Mesenchymal stem cell (in vitro differentiated cells and primary cell): ENCODE measurements around the gene KDM4C.
A peak's percentile ranks its signal among the peaks of the same experiment; 100 is the strongest.

ENCODE experiments used
- DNase-seq: peaks from one replicate; pipeline ENCODE4 v3.0.0-alpha.2; 2013
- H2AFZ ChIP-seq: one replicate; pipeline ENCODE4 v1.6.1; 2013; ENCODE audit warnings: low read depth, mild to moderate bottlenecking, control low read depth, inconsistent platforms, low read length, moderate library complexity
- H2AK5ac ChIP-seq: 2 replicates; pipeline ENCODE4 v1.6.1; 2013; ENCODE audit warnings: low read length, moderate library complexity, mild to moderate bottlenecking, inconsistent platforms; ENCODE audit not compliant: severe bottlenecking
- H2BK120ac ChIP-seq: one replicate; pipeline ENCODE4 v1.6.1; 2013; ENCODE audit warnings: low read depth, mild to moderate bottlenecking, inconsistent platforms, low read length, moderate library complexity
- H2BK12ac ChIP-seq, 2 experiments: one replicate each; pipeline ENCODE4 v1.6.1; 2013; ENCODE audit warnings: inconsistent platforms in 2 of 2, low read length in 2 of 2, mild to moderate bottlenecking in 2 of 2, moderate library complexity in 2 of 2, control low read depth in 1 of 2
- H2BK15ac ChIP-seq: one replicate; pipeline ENCODE4 v1.6.1; 2013; ENCODE audit warnings: mild to moderate bottlenecking, low read depth, inconsistent platforms; ENCODE audit not compliant: poor library complexity, severe bottlenecking
- H2BK5ac ChIP-seq: 2 replicates; pipeline ENCODE4 v1.6.1; 2013; ENCODE audit warnings: low read depth, mild to moderate bottlenecking, low read length, control low read depth, inconsistent platforms; ENCODE audit not compliant: poor library complexity, severe bottlenecking
- H3K14ac ChIP-seq, 2 experiments: one replicate each; pipeline ENCODE4 v1.6.1; 2013; ENCODE audit warnings: inconsistent platforms in 2 of 2, low read length in 2 of 2, control low read depth in 1 of 2, mild to moderate bottlenecking in 1 of 2, moderate library complexity in 1 of 2
- H3K18ac ChIP-seq, 2 experiments: one replicate each; pipeline ENCODE4 v1.6.1; 2013; ENCODE audit warnings: inconsistent platforms in 2 of 2, low read length in 2 of 2, control low read depth in 1 of 2, low read depth in 1 of 2, mild to moderate bottlenecking in 1 of 2
- H3K23ac ChIP-seq, 2 experiments: one replicate each; pipeline ENCODE4 v1.6.1; 2013; ENCODE audit warnings: inconsistent platforms in 2 of 2, low read length in 2 of 2, mild to moderate bottlenecking in 2 of 2, moderate library complexity in 2 of 2, control low read depth in 1 of 2
- H3K27ac ChIP-seq: 2 replicates; pipeline ENCODE4 v1.5.1; 2013; ENCODE audit warnings: mild to moderate bottlenecking, moderate library complexity, low read length, control low read depth, inconsistent platforms; ENCODE audit not compliant: poor library complexity, severe bottlenecking
- H3K27me3 ChIP-seq, 2 experiments: 2 replicates each; pipeline versions ENCODE4 v1.6.1 to v1.7.0; 2013; ENCODE audit warnings: low read length in 2 of 2, mild to moderate bottlenecking in 2 of 2, moderate library complexity in 2 of 2, control low read depth in 1 of 2, inconsistent platforms in 1 of 2; ENCODE audit not compliant: control insufficient read depth in 1 of 2, insufficient read depth in 1 of 2
- H3K36me3 ChIP-seq, 2 experiments: 2 replicates each; pipeline versions ENCODE4 v1.6.1 to v1.7.0; 2013; ENCODE audit warnings: low read length in 2 of 2, control low read depth in 1 of 2, inconsistent platforms in 1 of 2, low read depth in 1 of 2, mild to moderate bottlenecking in 1 of 2; ENCODE audit not compliant: insufficient read depth in 2 of 2, control insufficient read depth in 1 of 2
- H3K4ac ChIP-seq, 2 experiments: one replicate each; pipeline ENCODE4 v1.6.1; 2013; ENCODE audit warnings: inconsistent platforms in 2 of 2, low read length in 2 of 2, mild to moderate bottlenecking in 2 of 2, moderate library complexity in 2 of 2, control low read depth in 1 of 2, low read depth in 1 of 2
- H3K4me1 ChIP-seq: 2 replicates; pipeline ENCODE4 v1.6.1; 2013; ENCODE audit warnings: low read depth, low read length, control low read depth; ENCODE audit not compliant: control insufficient read depth, insufficient read depth
- H3K4me2 ChIP-seq: 2 replicates; pipeline ENCODE4 v1.6.1; 2013; ENCODE audit warnings: low read length, mild to moderate bottlenecking, inconsistent platforms; ENCODE audit not compliant: poor library complexity, severe bottlenecking
- H3K4me3 ChIP-seq, 2 experiments: 2 replicates each; pipeline versions ENCODE4 v1.5.1 to v1.7.0; 2013; ENCODE audit warnings: low read length in 2 of 2, mild to moderate bottlenecking in 2 of 2, control low read depth in 1 of 2, low read depth in 1 of 2; ENCODE audit not compliant: insufficient read depth in 1 of 2
- H3K79me1 ChIP-seq: replicated peaks from 2 replicates; pipeline ENCODE4 v1.6.1; 2013; ENCODE audit warnings: mild to moderate bottlenecking, control low read depth, low read length, inconsistent platforms; ENCODE audit not compliant: poor library complexity, severe bottlenecking
- H3K9ac ChIP-seq: 2 replicates; pipeline ENCODE4 v1.7.0; 2013; ENCODE audit warnings: mild to moderate bottlenecking, low read length, moderate library complexity
- H3K9me3 ChIP-seq: 2 replicates; pipeline ENCODE4 v1.7.0; 2013; ENCODE audit warnings: mild to moderate bottlenecking, low read length; ENCODE audit not compliant: control insufficient read depth
- H4K8ac ChIP-seq: one replicate; pipeline ENCODE4 v1.6.1; 2013; ENCODE audit warnings: inconsistent platforms, mild to moderate bottlenecking, low read length, moderate library complexity
- H4K91ac ChIP-seq: one replicate; pipeline ENCODE4 v1.6.1; 2013; ENCODE audit warnings: mild to moderate bottlenecking, low read length, inconsistent platforms
- WGBS: methylation state at CpG from one replicate; pipeline ENCODE4 v1.1.7; 2013; ENCODE audit warnings: mixed read lengths; 5-methylcytosine and 5-hydroxymethylcytosine counted together

Gene KDM4C

DNA sequence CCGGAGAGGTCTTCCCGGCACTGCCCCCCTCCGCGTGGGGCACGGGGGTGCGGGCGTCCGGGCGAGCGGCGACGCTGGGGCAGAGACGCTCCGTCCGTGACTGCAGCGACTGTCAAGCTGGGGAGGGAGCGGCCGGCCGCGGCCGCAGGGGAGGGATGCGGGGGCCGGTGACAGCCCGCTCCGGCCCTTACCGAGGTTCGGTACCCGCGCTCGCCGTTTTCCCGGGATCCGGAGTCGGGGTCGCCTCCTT is 400 bp downstream of the KDM4C start:
- peaks cover 4% of the 10 kb centered on the region for H3K4me1 ChIP-seq
- peak overlapping the region; percentile 57 for H4K8ac ChIP-seq
- peak overlapping the region; percentile 64 to 65 for H3K4ac ChIP-seq
- peak overlapping the region; percentile 91 to 95 for H3K4me3 ChIP-seq
- no peak overlapping the region for H2AK5ac ChIP-seq
- H3K9me3 ChIP-seq = no peaks in the 10 kb centered on the region
- H3K9ac ChIP-seq = peak overlapping the region; percentile 96
- H3K36me3 ChIP-seq = no peaks in the 10 kb centered on the region
- H2BK15ac ChIP-seq = peak overlapping the region; percentile 80
- DNase-seq = no peak
- peak overlapping the region; percentile 86 to 96 for H3K18ac ChIP-seq
- peak overlapping the region; percentile 95 for H3K4me2 ChIP-seq
- H3K27me3 ChIP-seq = no peaks in the 10 kb centered on the region
- H3K79me1 ChIP-seq = peaks cover 7% of the 10 kb centered on the region
- H3K23ac ChIP-seq = peak overlapping the region in 1 of 2 experiments; percentile 74
- peak overlapping the region; percentile 21 to 71 for H2BK12ac ChIP-seq
- peak overlapping the region in 1 of 2 experiments; percentile 94 for H3K14ac ChIP-seq
- H2BK120ac ChIP-seq = peak overlapping the region; percentile 92
- peak overlapping the region; percentile 79 for H3K27ac ChIP-seq
- H2AFZ ChIP-seq = peak overlapping the region; percentile 96
- under 1% methylated on average over 21 of the region's 35 CpGs for WGBS
- H2BK5ac ChIP-seq = no peak overlapping the region
- peak overlapping the region; percentile 82 for H4K91ac ChIP-seq

DNA sequence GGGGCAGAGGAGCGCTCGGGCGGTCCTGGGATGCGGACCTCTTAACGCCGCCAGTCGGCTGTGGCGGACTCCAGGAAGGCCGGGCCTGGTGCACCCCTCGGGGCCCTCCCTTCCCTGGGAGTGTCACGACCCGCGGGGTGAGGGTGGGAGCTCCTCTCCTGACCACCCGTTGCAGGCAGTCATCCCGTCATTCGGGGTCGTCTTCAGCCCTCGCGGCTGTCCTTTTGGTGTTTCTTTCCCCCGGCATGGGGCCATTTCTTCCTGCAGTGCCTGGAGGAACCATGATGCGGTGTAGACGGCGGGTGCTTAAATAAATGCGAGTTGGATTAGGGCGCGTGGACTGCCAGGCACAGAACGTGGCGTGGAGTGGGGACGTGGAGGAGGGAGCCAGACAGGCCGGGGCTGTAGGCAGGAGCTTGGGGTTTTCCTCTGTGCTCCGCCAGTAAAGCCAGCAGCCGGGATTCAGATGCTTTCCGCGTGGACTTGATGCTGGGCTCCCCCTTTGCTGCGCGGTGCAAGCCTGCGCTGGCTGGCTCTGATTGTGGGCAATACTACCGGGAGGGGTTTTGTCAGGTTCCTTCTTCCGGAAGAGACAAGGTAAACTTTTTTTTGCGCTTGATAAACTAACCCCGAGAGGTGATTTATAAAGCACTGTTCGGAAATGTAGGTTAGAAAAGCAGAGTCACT is 868 bp downstream of the KDM4C start:
- Histone ChIP-seq H2BK15ac (no peak overlapping the region), H3K4me2 (peak overlapping the region; percentile 95), H3K4me3 (peak overlapping the region; percentile 91 to 95), H3K4me1 (peaks cover 4% of the 10 kb centered on the region), H3K9me3 (no peaks in the 10 kb centered on the region), H2BK120ac (peak overlapping the region; percentile 92), H3K27ac (peak overlapping the region; percentile 63), H3K4ac (peak overlapping the region in 1 of 2 experiments; percentile 65), H3K14ac (peak overlapping the region in 1 of 2 experiments; percentile 94), H3K79me1 (peaks cover 7% of the 10 kb centered on the region), H3K27me3 (no peaks in the 10 kb centered on the region), H4K91ac (peak overlapping the region; percentile 82), H4K8ac (no peak overlapping the region), H3K9ac (peak overlapping the region; percentile 96), H2BK5ac (no peak overlapping the region), H2BK12ac (no peak overlapping the region), H2AFZ (peak overlapping the region; percentile 72), H3K23ac (no peak overlapping the region), H3K18ac (peak overlapping the region; percentile 86 to 96), H2AK5ac (no peak overlapping the region), H3K36me3 (no peaks in the 10 kb centered on the region)
- WGBS = under 1% methylated on average over 31 of the region's 42 CpGs
- peak; percentile 81 for DNase-seq

GRCh38 chr9:6759185-6759977 is 1.6 kb downstream of the KDM4C start:
- H3K4me2 ChIP-seq = peak overlapping the region; percentile 95
- H4K8ac ChIP-seq = no peak overlapping the region
- H3K9ac ChIP-seq = peak overlapping the region; percentile 96
- peaks cover 7% of the 10 kb centered on the region for H3K79me1 ChIP-seq
- no peaks in the 10 kb centered on the region for H3K27me3 ChIP-seq
- WGBS = 35% methylated on average over 20 of the region's 27 CpGs
- H2BK15ac ChIP-seq = no peak overlapping the region
- H4K91ac ChIP-seq = no peak overlapping the region
- no peak overlapping the region for H3K14ac ChIP-seq
- H2AFZ ChIP-seq = no peak overlapping the region
- H2BK5ac ChIP-seq = no peak overlapping the region
- H3K4me3 ChIP-seq = peak overlapping the region in 1 of 2 experiments; percentile 95
- no peaks in the 10 kb centered on the region for H3K9me3 ChIP-seq
- no peaks in the 10 kb centered on the region for H3K36me3 ChIP-seq
- DNase-seq = peak; percentile 91
- H2AK5ac ChIP-seq = no peak overlapping the region
- H3K4ac ChIP-seq = no peak overlapping the region
- H3K23ac ChIP-seq = no peak overlapping the region
- no peak overlapping the region for H2BK12ac ChIP-seq
- peaks cover 4% of the 10 kb centered on the region for H3K4me1 ChIP-seq
- H2BK120ac ChIP-seq = no peak overlapping the region
- H3K27ac ChIP-seq = peak overlapping the region; percentile 63
- no peak overlapping the region for H3K18ac ChIP-seq

DNA sequence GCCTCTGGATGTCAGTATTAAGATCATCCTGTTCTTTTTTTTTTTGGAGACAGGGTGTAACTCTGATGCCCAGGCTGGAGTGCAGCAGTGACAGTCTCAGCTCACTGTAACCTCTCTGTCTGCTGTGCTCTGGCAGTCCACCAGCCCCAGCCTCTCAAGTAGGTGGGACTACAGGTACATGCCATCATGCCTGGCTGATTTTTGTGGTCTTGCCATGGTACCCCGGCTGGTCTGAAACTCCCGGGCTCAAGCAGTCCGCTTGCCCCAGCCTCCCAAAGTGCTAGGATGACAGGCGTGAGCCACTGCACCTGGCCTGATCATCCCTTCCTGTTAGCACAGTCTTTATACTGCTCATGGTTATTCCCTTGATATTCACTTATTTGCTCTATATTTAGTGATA is 3.5 kb downstream of the KDM4C start:
- Histone ChIP-seq H4K8ac (no peak overlapping the region), H2BK5ac (no peak overlapping the region), H3K9ac (no peak overlapping the region), H3K79me1 (peaks cover 9% of the 10 kb centered on the region), H3K14ac (no peak overlapping the region), H3K36me3 (no peaks in the 10 kb centered on the region), H3K4me2 (no peak overlapping the region), H3K4me1 (peaks cover 4% of the 10 kb centered on the region), H2AFZ (no peak overlapping the region), H3K23ac (no peak overlapping the region), H2BK15ac (no peak overlapping the region), H4K91ac (no peak overlapping the region), H2AK5ac (no peak overlapping the region), H3K4ac (no peak overlapping the region), H2BK120ac (no peak overlapping the region), H3K18ac (no peak overlapping the region), H2BK12ac (peak overlapping the region in 1 of 2 experiments; percentile 11), H3K4me3 (no peak overlapping the region), H3K27ac (no peak overlapping the region), H3K9me3 (no peaks in the 10 kb centered on the region), H3K27me3 (no peaks in the 10 kb centered on the region)
- no peak for DNase-seq
- WGBS = 100% methylated on average over 3 of the region's 4 CpGs
